Activated CD8-positive, alpha-beta T cell treated with anti-CD3 and anti-CD28 coated beads for 36 hours (primary cell): Measurements from ENCODE around the gene NEO1. TPM values are rescaled to one million over a fixed set of nuclear protein-coding genes. Genes with fewer than 3 reads are reported as not detected.

Experiments
- ATAC-seq: fragments of 200-7000 bp; cut with Tn5 transposase; one replicate; pipeline ENCODE4 v1.10.0; 2021; ENCODE audit warnings: mild to moderate bottlenecking, moderate library complexity
- CTCF ChIA-PET: fragments of 350-600 bp; sonication (Branson Sonifier 250); formaldehyde crosslinking; loops from one replicate; lab custom pipeline; 2021; ENCODE audit warnings: antibody characterized with exemption; lab: Charles Lee
- POLR2A ChIA-PET: fragments of 350-600 bp; sonication (Branson Sonifier 250); formaldehyde crosslinking; loops from one replicate; lab custom pipeline; 2021; ENCODE audit warnings: antibody characterized with exemption; lab: Charles Lee
- DNase-seq: peaks from one replicate; pipeline ENCODE4 v3.0.0-alpha.2; 2020
- H3K27ac Mint-ChIP-seq: one replicate; pipeline ENCODE4 v1.8.0; 2021; ENCODE audit warnings: mild to moderate bottlenecking, mixed read lengths
- H3K27me3 Mint-ChIP-seq: one replicate; pipeline ENCODE4 v1.8.0; 2021; ENCODE audit warnings: mixed read lengths
- H3K36me3 Mint-ChIP-seq: one replicate; pipeline ENCODE4 v1.8.0; 2021; ENCODE audit warnings: low read depth, mixed read lengths
- H3K4me1 Mint-ChIP-seq: one replicate; pipeline ENCODE4 v1.8.0; 2021; ENCODE audit warnings: low read depth, mixed read lengths
- H3K4me3 Mint-ChIP-seq: one replicate; pipeline ENCODE4 v1.8.0; 2021; ENCODE audit warnings: mild to moderate bottlenecking, moderate library complexity, mixed read lengths
- H3K9me3 Mint-ChIP-seq: one replicate; pipeline ENCODE4 v1.8.0; 2021; ENCODE audit warnings: mixed read lengths
- intact Hi-C: fragments of 100-400 bp; cut with micrococcal nuclease; formaldehyde crosslinking; loops from one replicate; pipeline ENCODE4 v1.10.0; 2022
- total RNA-seq, 2 experiments: library from RNA; stranded (reverse); gene quantifications; one replicate each; pipeline ENCODE4 v1.2.3, GENCODE V29; 2021
- TF ChIP-seq, protein P1 (sequence below): fragments of 200-600 bp; IDR thresholded peaks from one replicate; pipeline ENCODE4 v1.8.0; 2022; ENCODE audit warnings: antibody characterized with exemption, mild to moderate bottlenecking

The NEO1 gene
- total RNA-seq, 2 experiments from 2014 or later: 2.8 to 3.1 TPM

DNA sequence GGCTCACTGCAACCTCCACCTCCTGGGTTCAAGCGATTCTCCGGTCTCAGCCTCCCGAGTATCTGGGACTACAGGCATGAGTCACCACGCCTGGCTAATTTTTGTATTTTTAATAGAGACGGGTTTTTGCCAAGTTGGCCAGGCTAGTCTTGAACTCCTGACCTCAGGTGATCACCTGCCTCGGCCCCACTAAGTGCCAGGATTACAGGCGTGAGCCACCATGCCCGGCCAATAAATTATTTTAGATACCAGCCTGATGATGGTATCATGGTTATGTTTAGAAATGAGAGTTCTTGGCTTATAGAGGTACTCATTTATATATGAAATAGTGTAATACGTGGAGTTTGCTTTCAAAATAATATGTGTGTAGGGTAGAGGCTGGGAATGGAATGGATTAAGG, 119.4 kb downstream of the NEO1 start:
- Mint-ChIP-seq H3K27ac (no peak overlapping the region), H3K4me3 (no peak overlapping the region), H3K27me3 (peaks cover 2% of the 10 kb centered on the region), H3K36me3 (no peaks in the 10 kb centered on the region), H3K4me1 (no peaks in the 10 kb centered on the region), H3K9me3 (peaks cover under 1% of the 10 kb centered on the region)
- TF ChIP-seq, protein P1, sequence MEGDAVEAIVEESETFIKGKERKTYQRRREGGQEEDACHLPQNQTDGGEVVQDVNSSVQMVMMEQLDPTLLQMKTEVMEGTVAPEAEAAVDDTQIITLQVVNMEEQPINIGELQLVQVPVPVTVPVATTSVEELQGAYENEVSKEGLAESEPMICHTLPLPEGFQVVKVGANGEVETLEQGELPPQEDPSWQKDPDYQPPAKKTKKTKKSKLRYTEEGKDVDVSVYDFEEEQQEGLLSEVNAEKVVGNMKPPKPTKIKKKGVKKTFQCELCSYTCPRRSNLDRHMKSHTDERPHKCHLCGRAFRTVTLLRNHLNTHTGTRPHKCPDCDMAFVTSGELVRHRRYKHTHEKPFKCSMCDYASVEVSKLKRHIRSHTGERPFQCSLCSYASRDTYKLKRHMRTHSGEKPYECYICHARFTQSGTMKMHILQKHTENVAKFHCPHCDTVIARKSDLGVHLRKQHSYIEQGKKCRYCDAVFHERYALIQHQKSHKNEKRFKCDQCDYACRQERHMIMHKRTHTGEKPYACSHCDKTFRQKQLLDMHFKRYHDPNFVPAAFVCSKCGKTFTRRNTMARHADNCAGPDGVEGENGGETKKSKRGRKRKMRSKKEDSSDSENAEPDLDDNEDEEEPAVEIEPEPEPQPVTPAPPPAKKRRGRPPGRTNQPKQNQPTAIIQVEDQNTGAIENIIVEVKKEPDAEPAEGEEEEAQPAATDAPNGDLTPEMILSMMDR: no peak
- DNase-seq (no peak), ATAC-seq (no peak)
- ChIA-PET CTCF (interaction anchor here (0.6 kb wide), 1 partner anchor 707 kb away, joined by 3 read pairs; no protein-coding TSS in a partner anchor), POLR2A (no interaction called here)
- intact Hi-C loops: no loop called here

DNA sequence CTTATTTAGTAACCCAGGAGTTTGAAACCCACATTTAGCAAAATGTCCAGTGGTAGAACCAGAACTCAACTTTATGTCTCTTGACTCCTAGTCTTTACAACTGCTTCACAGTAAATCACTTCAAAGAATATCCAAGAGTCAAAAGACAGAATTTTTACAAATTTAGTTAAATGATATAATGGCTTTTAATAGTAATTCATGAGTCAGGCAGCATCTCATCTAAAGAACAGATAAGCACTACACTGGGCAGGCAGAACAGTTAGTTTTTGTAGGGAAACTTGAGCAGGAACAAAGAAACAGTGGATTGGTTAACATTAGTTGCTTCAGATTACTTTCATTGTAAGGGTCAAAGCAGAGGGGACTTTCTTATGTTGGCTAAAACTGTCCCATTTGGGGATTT, 120.2 kb downstream of the NEO1 start:
- CTCF ChIA-PET: no interaction called here
- TF ChIP-seq, protein P1: no peak
- H3K9me3 Mint-ChIP-seq: no peaks in the 10 kb centered on the region

DNA sequence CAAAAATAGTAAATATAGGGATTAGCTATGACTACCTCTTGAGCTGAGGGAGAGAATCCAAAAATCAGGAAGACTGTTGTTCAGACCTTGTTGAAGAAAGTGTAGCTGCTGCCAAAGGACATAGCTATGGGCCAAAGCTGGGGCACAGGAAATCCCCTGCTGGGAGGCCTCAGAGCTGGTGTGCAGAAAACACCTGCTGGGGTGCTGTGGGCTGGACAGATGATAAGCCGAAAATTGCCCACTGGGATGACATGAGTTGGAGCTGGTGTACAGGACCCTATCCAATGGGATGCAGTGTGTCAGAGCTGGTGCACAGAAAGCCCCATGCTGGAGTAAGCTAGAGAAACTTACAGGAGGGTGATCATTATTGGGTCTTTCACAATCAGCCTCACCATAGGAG, 121.9 kb downstream of the NEO1 start:
- ChIA-PET POLR2A (no interaction called here), CTCF (interaction anchor here (1.0 kb wide), 1 partner anchor 99 kb away, joined by 3 read pairs; no protein-coding TSS in a partner anchor)
- ATAC-seq: no peak
- H3K36me3 Mint-ChIP-seq: no peaks in the 10 kb centered on the region
- H3K4me3 Mint-ChIP-seq: no peak overlapping the region
- H3K9me3 Mint-ChIP-seq: no peaks in the 10 kb centered on the region
- H3K27me3 Mint-ChIP-seq: no peaks in the 10 kb centered on the region
- H3K27ac Mint-ChIP-seq: no peak overlapping the region
- H3K4me1 Mint-ChIP-seq: no peaks in the 10 kb centered on the region
- TF ChIP-seq, protein P1: no peak
- intact Hi-C loops: no loop called here
- no peak for DNase-seq

More for the DNA sequence above, 120.2 kb downstream of the NEO1 start:
- POLR2A ChIA-PET: no interaction called here
- Mint-ChIP-seq H3K4me1 (no peaks in the 10 kb centered on the region), H3K36me3 (no peaks in the 10 kb centered on the region), H3K4me3 (no peak overlapping the region), H3K27me3 (peaks cover 2% of the 10 kb centered on the region), H3K27ac (no peak overlapping the region)
- intact Hi-C loops: no loop called here
- DNase-seq: no peak
- no peak for ATAC-seq

DNA sequence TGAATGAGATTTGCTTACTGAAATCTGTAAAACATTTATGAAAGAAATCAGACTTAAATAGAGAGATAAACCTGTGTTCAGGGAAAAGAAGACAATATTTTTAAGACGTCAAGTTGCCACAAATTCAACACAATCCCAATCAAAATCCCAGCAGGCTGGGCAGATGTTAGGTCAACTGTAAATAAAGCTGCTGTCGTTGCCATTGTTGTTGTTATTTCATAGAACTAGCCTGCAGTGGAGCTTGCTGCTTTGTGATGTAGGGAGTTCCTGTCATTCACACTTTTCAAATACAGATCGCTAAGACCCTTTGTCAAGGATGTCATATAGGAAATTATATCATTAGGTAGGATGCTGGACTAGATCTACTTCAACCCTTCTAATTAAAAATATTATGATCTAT, 123.1 kb downstream of the NEO1 start:
- no peak overlapping the region for H3K27ac Mint-ChIP-seq
- CTCF ChIA-PET: interaction anchor here (1.7 kb wide), 1 partner anchor 49 kb away, joined by 4 read pairs; no protein-coding TSS in a partner anchor
- intact Hi-C loops: no loop called here
- H3K36me3 Mint-ChIP-seq: no peaks in the 10 kb centered on the region
- no peaks in the 10 kb centered on the region for H3K4me1 Mint-ChIP-seq
- TF ChIP-seq, protein P1: no peak
- DNase-seq: no peak
- no peaks in the 10 kb centered on the region for H3K27me3 Mint-ChIP-seq
- ATAC-seq: no peak
- no peaks in the 10 kb centered on the region for H3K9me3 Mint-ChIP-seq
- POLR2A ChIA-PET: no interaction called here
- no peak overlapping the region for H3K4me3 Mint-ChIP-seq

DNA sequence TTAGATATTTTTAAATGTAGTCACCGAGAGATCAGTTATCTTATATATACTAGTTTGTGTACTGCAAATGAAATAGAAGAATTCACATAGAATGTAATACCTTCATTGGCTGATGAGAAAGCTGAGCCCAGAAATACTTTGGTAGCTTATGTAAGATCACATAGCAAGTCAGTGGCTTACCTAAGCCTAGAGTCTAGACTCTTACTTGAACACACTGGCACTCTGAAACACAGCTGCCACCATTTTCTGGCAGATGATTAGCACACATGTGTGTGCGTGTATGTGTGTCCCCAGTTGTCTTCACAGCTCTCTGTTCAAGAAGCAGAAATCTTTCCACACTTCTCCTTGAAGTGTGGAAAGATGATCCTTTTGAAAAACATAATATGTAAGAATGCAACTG, 124.3 kb downstream of the NEO1 start:
- no peak overlapping the region for H3K4me3 Mint-ChIP-seq
- ATAC-seq (no peak), DNase-seq (no peak)
- no peaks in the 10 kb centered on the region for H3K4me1 Mint-ChIP-seq
- peaks cover 1% of the 10 kb centered on the region for H3K27me3 Mint-ChIP-seq
- CTCF ChIA-PET: interaction anchor here (1.0 to 1.7 kb wide), 2 partner anchors 9 to 50 kb away, joined by 3 to 4 read pairs; no protein-coding TSS in a partner anchor
- H3K27ac Mint-ChIP-seq: no peak overlapping the region
- intact Hi-C loops: no loop called here
- peaks cover 3% of the 10 kb centered on the region for H3K36me3 Mint-ChIP-seq
- TF ChIP-seq, protein P1: no peak
- peaks cover 4% of the 10 kb centered on the region for H3K9me3 Mint-ChIP-seq
- POLR2A ChIA-PET: no interaction called here
